Prostate gland (tissue), 2 donors: ENCODE results near the gene ATP5F1D.

Experiments used
- POLR2A ChIP-seq: fragments of 450-650 bp; IDR thresholded peaks from one replicate; pipeline ENCODE4 v1.6.1; 2016; ENCODE audit warnings: antibody characterized with exemption, mild to moderate bottlenecking
- POLR2AphosphoS5 ChIP-seq: sonication (generic); formaldehyde crosslinking; IDR thresholded peaks from one replicate; pipeline ENCODE4 v1.6.1; 2017; ENCODE audit warnings: antibody characterized with exemption
- TF ChIP-seq, protein P1 (sequence below), 4 experiments: fragments of 200-600 bp in 2 of 4; fragments of 450-650 bp in 2 of 4; sonication (generic) in 2 of 4; IDR thresholded peaks; 1 replicate in 3 of 4; 2 replicates in 1 of 4; pipeline ENCODE4 v1.5.1; 2016 to 2019; ENCODE audit warnings: antibody characterized with exemption in 4 of 4, mild to moderate bottlenecking in 2 of 4, moderate library complexity in 2 of 4

DNA sequence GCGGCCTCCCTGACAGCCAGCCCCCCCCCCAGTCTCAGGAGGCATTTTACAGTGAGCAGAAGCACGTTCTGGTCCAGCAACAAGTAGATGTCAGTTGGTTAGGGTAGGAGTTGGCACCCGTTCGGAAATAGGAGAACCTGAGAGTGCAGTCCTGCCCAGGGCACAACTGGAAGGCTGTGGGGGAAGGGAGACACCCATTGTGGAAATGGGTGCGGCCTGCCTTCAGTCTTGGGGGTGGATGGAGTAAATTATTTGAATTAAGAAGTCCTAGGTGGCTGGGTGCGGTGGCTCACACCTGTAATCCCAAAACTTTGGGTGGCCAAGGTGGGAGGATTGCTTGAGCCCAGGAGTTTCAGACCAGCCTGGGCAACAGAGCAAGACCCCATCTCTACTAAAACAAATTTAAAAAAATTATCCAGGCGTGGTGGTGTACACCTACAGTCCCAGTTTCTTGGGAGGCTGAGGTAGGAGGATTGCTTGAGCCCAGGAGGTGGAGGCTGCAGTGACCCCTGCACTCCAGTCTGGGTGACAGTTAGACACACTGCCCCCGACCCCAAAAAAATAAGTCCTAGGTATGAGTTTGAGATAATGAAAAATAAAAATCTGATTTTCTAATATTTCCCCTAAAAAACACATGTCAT lies 28.8 kb downstream of the ATP5F1D start:
- TF ChIP-seq, protein P1, sequence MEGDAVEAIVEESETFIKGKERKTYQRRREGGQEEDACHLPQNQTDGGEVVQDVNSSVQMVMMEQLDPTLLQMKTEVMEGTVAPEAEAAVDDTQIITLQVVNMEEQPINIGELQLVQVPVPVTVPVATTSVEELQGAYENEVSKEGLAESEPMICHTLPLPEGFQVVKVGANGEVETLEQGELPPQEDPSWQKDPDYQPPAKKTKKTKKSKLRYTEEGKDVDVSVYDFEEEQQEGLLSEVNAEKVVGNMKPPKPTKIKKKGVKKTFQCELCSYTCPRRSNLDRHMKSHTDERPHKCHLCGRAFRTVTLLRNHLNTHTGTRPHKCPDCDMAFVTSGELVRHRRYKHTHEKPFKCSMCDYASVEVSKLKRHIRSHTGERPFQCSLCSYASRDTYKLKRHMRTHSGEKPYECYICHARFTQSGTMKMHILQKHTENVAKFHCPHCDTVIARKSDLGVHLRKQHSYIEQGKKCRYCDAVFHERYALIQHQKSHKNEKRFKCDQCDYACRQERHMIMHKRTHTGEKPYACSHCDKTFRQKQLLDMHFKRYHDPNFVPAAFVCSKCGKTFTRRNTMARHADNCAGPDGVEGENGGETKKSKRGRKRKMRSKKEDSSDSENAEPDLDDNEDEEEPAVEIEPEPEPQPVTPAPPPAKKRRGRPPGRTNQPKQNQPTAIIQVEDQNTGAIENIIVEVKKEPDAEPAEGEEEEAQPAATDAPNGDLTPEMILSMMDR (IDR thresholded peaks at IDR 0.05) = no peak
- TF ChIP-seq POLR2A (no peak), POLR2AphosphoS5 (no peak)
